ENCODE measurements around the gene GAGE13. TPM values are rescaled to one million over a fixed set of nuclear protein-coding genes. Genes with fewer than 3 reads are reported as not detected.

Gene GAGE13
- total and polyA plus RNA-seq, 2 of the 8 experiments (the other 6 are each of a cell fraction or from before 2014, with no cell fraction given), result not detected

DNA sequence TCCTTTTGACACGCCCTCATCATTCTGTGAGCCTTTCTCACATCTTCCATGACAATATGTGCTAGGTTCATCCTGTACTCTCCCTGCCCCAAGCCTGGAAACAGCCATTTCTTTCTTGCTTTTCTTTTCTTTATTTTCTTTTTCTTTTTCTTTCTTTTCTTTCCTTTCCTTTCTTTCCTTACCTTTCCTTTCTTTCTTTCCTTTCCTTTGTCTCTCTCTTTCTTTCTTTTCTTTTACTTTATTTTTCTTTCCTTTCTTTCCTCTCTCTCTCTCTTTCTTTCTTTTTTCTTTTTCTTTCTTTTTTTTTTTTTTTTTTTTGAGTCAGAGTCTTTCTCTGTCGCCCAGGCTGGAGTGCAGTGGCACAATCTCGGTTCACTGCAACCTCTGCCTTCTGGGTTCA, 47.2 kb upstream of the GAGE13 start:
- H3K79me1 ChIP-seq (ENCODE audit: low read depth, low read length), result no peaks in the 10 kb centered on the region
- ChIA-PET CTCF (ENCODE audit: partially characterized antibody) (interaction anchor here (0.7 kb wide), 1 partner anchor 128 kb away, joined by 3 read pairs; no protein-coding TSS in a partner anchor), POLR2A (ENCODE audit: partially characterized antibody) (no interaction called here)
- H2BK12ac ChIP-seq (ENCODE audit: low read depth, low read length), result no peak overlapping the region
- no peak overlapping the region for H4K91ac ChIP-seq (replicated peaks; ENCODE audit: insufficient read length, low read length)
- H2BK20ac ChIP-seq (ENCODE audit: low read length), result no peak overlapping the region
- H3K14ac ChIP-seq (ENCODE audit: insufficient read length), result no peak overlapping the region
- H3K36me3 ChIP-seq (ENCODE audit: control insufficient read depth in 2 of 4, insufficient read depth in 4 of 4, low read length in 3 of 4), result no peaks in the 10 kb centered on the region
- H3K79me2 ChIP-seq (ENCODE audit: control insufficient read depth in 1 of 2, insufficient read depth in 2 of 2, low read length in 2 of 2), result no peaks in the 10 kb centered on the region
- H4K8ac ChIP-seq (ENCODE audit: extremely low read depth, insufficient read depth, low read length), result no peak overlapping the region
- no peak overlapping the region for H2BK5ac ChIP-seq (ENCODE audit: low read depth, low read length)
- H4K5ac ChIP-seq (ENCODE audit: insufficient read length, low read depth, low read length), result no peak overlapping the region
- no peak overlapping the region for H3K4me3 ChIP-seq (ENCODE audit: extremely low read depth in 1 of 4, insufficient read depth in 2 of 4, low read depth in 3 of 4, low read length in 4 of 4)
- H3K18ac ChIP-seq (ENCODE audit: extremely low read depth, low read length), result no peak overlapping the region
- 59% methylated on average over 2 of the region's 3 CpGs; no CpG with 5 or more reads in 1 of the 2 experiments for WGBS, 2 experiments (ENCODE audit: extremely low coverage in 1 of 2, insufficient coverage in 1 of 2, insufficient read length in 1 of 2, insufficient replicate concordance in 2 of 2, low coverage in 1 of 2, low lambda C conversion rate in 2 of 2, missing lambda C conversion rate in 1 of 2)
- H3K23me2 ChIP-seq (ENCODE audit: low read depth, low read length), result no peaks in the 10 kb centered on the region
- no peak overlapping the region for H2AK5ac ChIP-seq (ENCODE audit: low read depth, low read length)
- H3K27me3 ChIP-seq (replicated peaks in 1 of 4; ENCODE audit: control insufficient read depth in 3 of 4, extremely low read depth in 1 of 4, insufficient read depth in 3 of 4, low read length in 3 of 4), result no peaks in the 10 kb centered on the region
- no peaks in the 10 kb centered on the region; a peak in 1 of 7 replicates for H3K4me1 ChIP-seq (replicated peaks in 1 of 4; ENCODE audit: control insufficient read depth in 3 of 4, insufficient read depth in 4 of 4, low read length in 3 of 4)
- no peak overlapping the region for H3K4ac ChIP-seq (replicated peaks; ENCODE audit: insufficient read length, low read depth, low read length)
- H3K27ac ChIP-seq (ENCODE audit: low read depth, low read length), result no peak overlapping the region
- H2AFZ ChIP-seq (ENCODE audit: low read length), result no peak overlapping the region
- H3K23ac ChIP-seq (ENCODE audit: insufficient read length), result no peak overlapping the region
- H4K20me1 ChIP-seq (replicated peaks in 1 of 2; ENCODE audit: control insufficient read depth in 1 of 2, insufficient read depth in 2 of 2, low read length in 2 of 2), result no peaks in the 10 kb centered on the region
- no peaks in the 10 kb centered on the region for H3K9me3 ChIP-seq (ENCODE audit: insufficient read depth in 2 of 2, low read depth in 1 of 2, low read length in 1 of 2)
- no peak overlapping the region for H3K9ac ChIP-seq (replicated peaks in 1 of 4; ENCODE audit: extremely low read depth in 1 of 4, low read depth in 3 of 4, low read length in 3 of 4)
- H2BK120ac ChIP-seq (replicated peaks; ENCODE audit: low read depth, low read length), result no peak overlapping the region
- FAIRE-seq (no peak), DNase-seq (ENCODE audit: low read depth in 1 of 2, low spot score in 2 of 2) (no peak)
- no peak overlapping the region for H3K4me2 ChIP-seq (ENCODE audit: insufficient read depth in 1 of 2, low read depth in 2 of 2, low read length in 2 of 2)
- H2BK15ac ChIP-seq (ENCODE audit: low read length), result no peak overlapping the region
- no peak overlapping the region for H3K56ac ChIP-seq (replicated peaks; ENCODE audit: insufficient read length, low read depth, low read length)
- TF ChIP-seq RBBP5 (IDR thresholded peaks at IDR 0.05; ENCODE audit: borderline replicate concordance, low read depth, low read length) (no peak), SAP30 (IDR thresholded peaks at IDR 0.05; ENCODE audit: insufficient read depth, insufficient replicate concordance, low read length) (no peak)
